ENCODE results near the gene RENBP. TPM values are rescaled to one million over a fixed set of nuclear protein-coding genes. Genes with fewer than 3 reads are reported as not detected.

RENBP gene
- total and polyA plus RNA-seq, 2 of the 13 experiments (the other 11 are each of a cell fraction or from before 2014, with no cell fraction given) = 1.4 to 2.6 TPM

- Histone ChIP-seq H3K4me2 (ENCODE audit: low read depth, low read length) (no peak overlapping the region), H3K36me3 (replicated peaks in 1 of 2; ENCODE audit: control insufficient read depth in 1 of 2, insufficient read depth in 2 of 2, low read length in 2 of 2) (no peaks in the 10 kb centered on the region), H3K27me3 (ENCODE audit: control insufficient read depth in 1 of 2, insufficient read depth in 2 of 2, low read length in 2 of 2) (no peaks in the 10 kb centered on the region), H3K9ac (ENCODE audit: insufficient read depth, low read depth, low read length) (no peak overlapping the region), H3K9me3 (ENCODE audit: low read length) (no peaks in the 10 kb centered on the region), H3K4me3 (replicated peaks in 1 of 3; ENCODE audit: insufficient read depth in 1 of 3, low read depth in 2 of 3, low read length in 3 of 3) (no peak overlapping the region), H3K4me1 (ENCODE audit: insufficient read depth, low read length) (peaks cover 16% of the 10 kb centered on the region), H3K27ac (ENCODE audit: extremely low read length, insufficient read depth, low read length) (no peak overlapping the region), H2AFZ (ENCODE audit: low read length) (no peak overlapping the region), H4K20me1 (ENCODE audit: insufficient read depth, low read length) (no peaks in the 10 kb centered on the region), H3K79me2 (ENCODE audit: insufficient read depth, low read length) (no peaks in the 10 kb centered on the region)
- ChIA-PET POLR2A (no interaction called here), CTCF (ENCODE audit: low intra/inter-chr PET ratio, low total read pairs) (no interaction called here)
- intact Hi-C loops (cut with micrococcal nuclease; ENCODE audit: unreplicated experiment) = no loop called here
- FAIRE-seq (no peak), DNase-seq (ENCODE audit: low spot score) (no peak), ATAC-seq (no peak)
- WGBS (ENCODE audit: low lambda C conversion rate) = 100% methylated on average over 7 of the region's 52 CpGs
- no peak for TF ChIP-seq SMARCC2 (IDR thresholded peaks at IDR 0.05)
- TF ChIP-seq ZNF232 (CRISPR knock-in tag; IDR thresholded peaks at IDR 0.05; ENCODE audit: borderline replicate concordance) = no peak
- no peak for TF ChIP-seq NKX3-1 (CRISPR knock-in tag; IDR thresholded peaks at IDR 0.05)
- no peak for TF ChIP-seq ZXDC (CRISPR knock-in tag; IDR thresholded peaks at IDR 0.05)
- TF ChIP-seq YEATS4 (CRISPR knock-in tag; IDR thresholded peaks at IDR 0.05; ENCODE audit: borderline replicate concordance) = no peak
- TF ChIP-seq ZNF800 (CRISPR knock-in tag; IDR thresholded peaks at IDR 0.05) = no peak
- no peak for TF ChIP-seq SSRP1 (CRISPR knock-in tag; IDR thresholded peaks at IDR 0.05)
- no peak for TF ChIP-seq ZNF235 (CRISPR knock-in tag; IDR thresholded peaks at IDR 0.05; ENCODE audit: borderline replicate concordance)
- TF ChIP-seq AKAP8 (CRISPR knock-in tag; IDR thresholded peaks at IDR 0.05) = no peak
- no peak for TF ChIP-seq MLLT10 (CRISPR knock-in tag; IDR thresholded peaks at IDR 0.05)
- TF ChIP-seq ZNF710 (CRISPR knock-in tag; IDR thresholded peaks at IDR 0.05; ENCODE audit: borderline replicate concordance) = no peak
- no peak for TF ChIP-seq POLR2G (IDR thresholded peaks at IDR 0.05; ENCODE audit: low read depth, low read length)
- no peak for TF ChIP-seq ZNF326 (CRISPR knock-in tag; IDR thresholded peaks at IDR 0.05; ENCODE audit: borderline replicate concordance)
- no peak for TF ChIP-seq BCL6 (CRISPR knock-in tag; IDR thresholded peaks at IDR 0.05)
- TF ChIP-seq RXRA (CRISPR knock-in tag; IDR thresholded peaks at IDR 0.05) = no peak
- in situ Hi-C loops (cut with HindIII; ENCODE audit: extremely low pct_ligation_motif_present, low pct_unique_long_range_greater_than_20kb) = no loop called here
- no TSS peak for BruUV-seq (replicated peaks)
Measured at GRCh38 chrX:153981771-153982533, 37.5 kb upstream of the RENBP start.

All from HepG2 (cell line).